Fibroblast of villous mesenchyme (primary cell): ENCODE measurements around the gene ABLIM2. TPM values are rescaled to one million over a fixed set of nuclear protein-coding genes. Genes with fewer than 3 reads are reported as not detected.

Source experiments
- DNase-seq: peaks from one replicate; pipeline ENCODE4 v3.0.0-alpha.2; 2010; ENCODE audit warnings: low read depth
- H3K4me3 ChIP-seq: 2 replicates; pipeline ENCODE4 v1.5.1; 2011; ENCODE audit warnings: low read depth, mild to moderate bottlenecking, low read length
- total RNA-seq: library from RNA; depleted of rRNA; stranded (reverse); fragments of >200 nt; gene quantifications from 2 replicates; pipeline ENCODE4 v1.2.3, GENCODE V29; 2012
- TF ChIP-seq, protein P1 (sequence below): IDR thresholded peaks from 2 replicates; pipeline ENCODE4 v1.5.1; 2012; ENCODE audit warnings: low read depth, mild to moderate bottlenecking, low read length; ENCODE audit not compliant: insufficient read depth

ABLIM2 gene
- total RNA-seq, 1 donor = under 0.01 TPM

DNA sequence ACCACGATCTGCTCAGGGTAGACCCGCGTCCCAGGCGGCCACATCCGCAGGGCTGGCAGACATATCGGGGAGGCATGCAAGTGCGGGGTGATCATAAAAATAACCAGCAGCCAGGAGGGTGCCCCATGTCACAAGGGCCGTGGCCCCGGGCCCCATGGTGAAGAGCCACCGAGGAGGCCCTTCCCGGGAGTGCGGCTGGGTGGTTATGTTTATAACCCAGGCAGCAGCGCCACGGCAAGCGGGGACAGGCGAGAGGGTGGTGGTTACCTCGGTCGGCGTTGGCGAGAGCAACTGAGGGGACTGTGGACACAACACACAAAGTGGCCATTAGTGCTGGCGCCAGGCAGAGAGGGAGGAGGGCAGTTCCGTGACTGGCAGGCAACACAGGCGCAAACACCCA, 126.2 kb downstream of the ABLIM2 start:
- no peak for DNase-seq
- H3K4me3 ChIP-seq = no peak overlapping the region
- TF ChIP-seq, protein P1, sequence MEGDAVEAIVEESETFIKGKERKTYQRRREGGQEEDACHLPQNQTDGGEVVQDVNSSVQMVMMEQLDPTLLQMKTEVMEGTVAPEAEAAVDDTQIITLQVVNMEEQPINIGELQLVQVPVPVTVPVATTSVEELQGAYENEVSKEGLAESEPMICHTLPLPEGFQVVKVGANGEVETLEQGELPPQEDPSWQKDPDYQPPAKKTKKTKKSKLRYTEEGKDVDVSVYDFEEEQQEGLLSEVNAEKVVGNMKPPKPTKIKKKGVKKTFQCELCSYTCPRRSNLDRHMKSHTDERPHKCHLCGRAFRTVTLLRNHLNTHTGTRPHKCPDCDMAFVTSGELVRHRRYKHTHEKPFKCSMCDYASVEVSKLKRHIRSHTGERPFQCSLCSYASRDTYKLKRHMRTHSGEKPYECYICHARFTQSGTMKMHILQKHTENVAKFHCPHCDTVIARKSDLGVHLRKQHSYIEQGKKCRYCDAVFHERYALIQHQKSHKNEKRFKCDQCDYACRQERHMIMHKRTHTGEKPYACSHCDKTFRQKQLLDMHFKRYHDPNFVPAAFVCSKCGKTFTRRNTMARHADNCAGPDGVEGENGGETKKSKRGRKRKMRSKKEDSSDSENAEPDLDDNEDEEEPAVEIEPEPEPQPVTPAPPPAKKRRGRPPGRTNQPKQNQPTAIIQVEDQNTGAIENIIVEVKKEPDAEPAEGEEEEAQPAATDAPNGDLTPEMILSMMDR = no peak

DNA sequence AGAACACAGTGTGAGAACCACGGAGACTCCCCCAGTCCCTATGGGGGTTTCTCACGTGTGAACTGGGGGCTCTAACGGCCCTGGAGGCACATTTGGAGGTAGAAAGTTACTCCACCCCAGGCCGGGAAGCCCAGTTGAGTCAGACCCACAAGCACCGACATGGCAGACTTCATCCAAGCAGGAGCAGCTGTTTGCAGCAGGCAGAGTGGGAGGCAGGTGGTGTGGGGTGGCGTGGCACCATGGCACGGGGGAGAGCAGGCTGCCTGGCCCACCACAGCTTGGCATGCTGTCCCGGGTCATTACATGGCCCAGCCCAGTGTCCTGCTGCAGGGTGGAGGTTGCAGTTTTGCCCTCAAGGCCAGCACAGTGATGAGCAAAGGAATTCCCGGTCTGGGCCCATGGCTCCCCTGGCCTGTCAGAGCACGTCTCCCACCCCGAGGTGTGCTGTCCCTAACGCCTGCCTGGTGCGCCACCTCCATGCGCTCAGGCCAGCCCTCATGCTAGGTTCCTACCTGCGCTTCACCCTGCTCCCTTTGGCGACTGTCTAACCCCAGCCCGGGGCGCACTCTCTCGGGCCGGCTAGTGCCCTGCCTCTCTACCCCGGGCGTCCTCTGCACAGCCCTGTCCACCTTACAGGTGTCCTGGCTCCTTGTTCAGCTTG, 128.4 kb downstream of the ABLIM2 start:
- DNase-seq = no peak
- TF ChIP-seq, protein P1 = no peak
- H3K4me3 ChIP-seq = no peak overlapping the region

DNA sequence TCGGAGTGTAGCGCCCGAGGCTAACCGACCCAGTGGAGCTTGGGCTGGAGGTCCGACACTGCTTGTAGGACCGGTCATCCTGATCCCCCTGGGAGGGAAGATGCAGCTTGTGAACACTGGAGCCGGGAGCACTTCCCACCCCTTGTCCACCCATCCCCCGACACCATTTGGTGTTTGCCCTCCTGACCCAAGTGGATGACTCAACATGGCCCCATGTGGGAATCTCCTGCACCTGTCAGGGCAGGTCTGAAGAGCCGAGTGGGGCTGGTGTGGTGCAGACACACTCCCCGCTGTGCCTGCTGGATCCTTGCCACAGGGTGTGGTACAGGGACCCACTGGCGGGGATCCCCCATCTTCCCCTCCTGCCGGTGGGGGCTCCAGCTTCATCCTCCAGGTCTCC, 128.9 kb downstream of the ABLIM2 start:
- peak; percentile 3 for DNase-seq
- H3K4me3 ChIP-seq = no peak overlapping the region
- TF ChIP-seq, protein P1 = no peak

DNA sequence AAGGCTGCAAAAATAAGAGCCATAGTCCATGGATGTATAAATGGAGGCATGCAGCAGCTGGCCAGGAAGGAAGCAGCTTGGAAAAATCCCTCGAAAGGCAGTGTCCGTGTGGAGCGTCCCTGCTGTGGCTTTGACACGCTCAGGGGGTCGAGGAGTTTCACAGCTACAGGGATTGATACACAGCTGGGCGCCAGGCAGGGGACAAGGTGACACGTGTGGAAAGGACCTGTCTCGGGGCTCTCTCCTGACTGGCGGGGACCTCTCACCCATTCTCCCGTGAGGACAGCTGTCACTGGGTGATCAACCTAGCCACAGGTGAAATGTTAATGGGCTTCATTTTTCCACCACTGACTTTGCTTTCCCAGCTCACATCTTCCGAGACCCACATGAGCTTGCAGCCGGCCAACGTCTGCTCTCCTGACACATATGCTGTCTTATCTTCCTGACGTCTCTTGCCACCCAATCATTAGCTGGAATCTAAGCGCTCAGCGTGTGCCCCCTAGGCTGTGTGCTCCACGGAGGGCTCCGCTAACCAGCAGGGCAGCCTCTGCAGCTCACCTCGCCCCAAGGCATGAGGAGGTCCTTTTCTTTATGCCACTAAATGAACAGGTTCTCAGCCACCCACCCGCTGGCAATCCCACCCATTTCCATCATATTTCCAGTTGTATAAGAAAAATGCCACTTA, 129.6 kb downstream of the ABLIM2 start:
- TF ChIP-seq, protein P1 = no peak
- no peak for DNase-seq
- H3K4me3 ChIP-seq = no peak overlapping the region

DNA sequence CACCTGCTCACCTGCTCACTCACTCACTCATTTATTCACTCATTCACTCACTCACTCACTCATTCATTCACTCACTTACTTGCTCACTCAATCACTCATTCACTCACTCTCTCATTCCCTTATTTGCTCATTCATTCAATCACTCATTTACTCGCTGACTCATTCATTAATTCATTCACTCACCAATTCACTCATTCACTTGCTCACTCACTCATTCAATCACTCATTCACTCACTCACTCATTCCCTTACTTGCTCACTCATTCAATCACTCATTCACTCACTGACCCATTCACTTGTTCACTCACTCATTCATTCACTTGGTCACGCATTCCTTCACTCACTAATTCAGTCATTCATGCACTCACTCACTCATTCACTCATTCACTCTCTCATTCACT, 130.2 kb downstream of the ABLIM2 start:
- TF ChIP-seq, protein P1 = no peak
- no peak overlapping the region for H3K4me3 ChIP-seq
- DNase-seq = no peak

DNA sequence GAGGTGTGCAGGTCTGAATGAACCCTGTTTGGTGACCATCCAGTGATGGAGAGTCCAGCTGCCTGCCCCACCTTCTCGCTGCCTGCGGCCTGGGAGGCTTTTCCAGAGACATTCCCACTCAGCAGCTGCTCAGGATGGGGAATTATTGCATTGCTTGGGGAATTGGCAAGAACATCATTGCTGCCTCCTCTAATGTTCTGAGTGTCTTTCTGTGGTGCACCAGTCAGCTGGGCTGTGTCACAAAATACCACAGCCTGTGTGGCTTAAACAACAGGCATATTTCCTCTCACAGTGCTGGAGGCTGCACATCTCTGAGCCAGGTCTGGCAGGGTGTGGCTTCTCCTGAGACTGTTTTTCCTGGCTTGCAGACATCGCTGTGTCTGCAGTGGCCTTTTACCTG, 132.2 kb downstream of the ABLIM2 start:
- no peak overlapping the region for H3K4me3 ChIP-seq
- DNase-seq = no peak
- TF ChIP-seq, protein P1 = no peak
